Activated CD8-positive, alpha-beta memory T cell treated with anti-CD3 and anti-CD28 coated beads, Interleukin-2, amount 50 U/mL, for 24 hours (primary cell): ENCODE results near the gene MGAT3.

Source experiments
- DNase-seq: peaks from one replicate; pipeline ENCODE4 v3.0.0-alpha.2; 2020; ENCODE audit errors: extremely low read depth

The MGAT3 gene

DNA sequence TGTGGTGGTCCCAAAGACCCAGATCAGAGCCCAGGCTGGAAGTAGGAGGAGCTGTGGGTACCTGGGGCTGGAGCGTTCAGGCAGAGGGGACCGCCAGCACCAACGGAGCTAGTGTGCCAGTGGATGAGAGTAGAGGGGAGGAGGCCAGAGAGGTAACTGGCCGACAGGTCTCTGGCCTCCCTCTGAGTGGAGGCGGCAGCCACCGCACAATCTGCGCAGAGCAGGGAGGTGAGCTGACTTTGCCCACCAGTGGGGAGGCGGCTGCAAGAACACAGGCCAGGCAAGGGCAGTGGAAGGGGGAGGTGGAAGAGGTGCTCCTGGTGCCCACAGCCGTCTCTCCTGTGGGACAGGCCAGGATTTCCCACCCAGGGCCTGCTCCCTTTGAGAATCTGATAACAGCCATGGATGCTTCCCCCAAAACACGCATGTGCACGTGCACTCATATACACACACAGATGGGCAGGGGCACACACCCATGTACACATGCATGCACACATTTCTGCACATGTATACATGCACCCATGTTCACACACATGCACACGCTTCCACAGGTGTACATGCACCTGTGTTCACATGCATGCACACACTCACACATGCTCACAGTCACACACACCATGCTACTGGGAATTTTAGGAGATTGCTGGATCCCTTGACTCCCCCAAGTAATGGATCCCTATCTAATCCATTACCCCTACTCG is 6.4 kb upstream of the MGAT3 start:
- DNase-seq: no peak

DNA sequence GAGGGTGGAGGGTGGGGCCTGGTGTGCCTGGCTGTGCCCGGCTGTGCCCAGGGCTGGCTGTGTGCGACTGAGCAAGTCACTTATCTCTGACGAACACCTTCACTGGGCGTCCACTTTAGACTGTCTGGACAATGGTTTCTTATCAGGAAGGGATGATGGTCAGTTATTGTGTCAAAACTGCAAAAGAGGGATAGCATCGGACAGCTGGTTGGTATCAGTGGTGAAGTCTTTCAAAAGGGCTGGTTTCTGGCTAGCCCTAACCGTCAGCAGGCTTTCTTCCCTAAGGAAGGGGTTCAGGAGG is 4.1 kb upstream of the MGAT3 start:
- no peak for DNase-seq

GRCh38 chr22:39453765-39454378 is 2.9 kb upstream of the MGAT3 start:
- no peak for DNase-seq

DNA sequence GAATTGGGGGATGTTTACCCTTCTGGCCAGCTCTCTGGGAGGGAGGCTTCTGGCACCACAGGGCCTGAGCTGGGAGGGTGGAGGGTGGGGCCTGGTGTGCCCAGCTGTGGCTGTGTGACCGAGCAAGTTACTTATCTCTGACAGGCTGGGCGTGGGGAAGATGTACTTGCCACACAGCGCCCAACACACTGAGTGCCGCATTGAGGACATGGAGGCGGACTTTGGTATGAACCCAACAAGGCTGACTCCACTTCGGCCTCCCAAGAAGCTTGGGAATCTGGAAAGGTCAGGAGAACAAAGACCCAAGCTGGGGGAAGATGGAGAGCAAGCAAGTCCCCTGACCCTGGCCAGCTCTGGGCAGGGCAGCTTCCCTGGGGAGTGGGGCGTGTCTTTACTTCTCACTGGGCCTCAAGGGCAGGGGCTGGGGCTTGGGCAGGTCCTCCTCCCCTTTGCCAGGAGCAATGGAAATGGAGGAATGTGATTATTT is 2.4 kb upstream of the MGAT3 start:
- DNase-seq: no peak

DNA sequence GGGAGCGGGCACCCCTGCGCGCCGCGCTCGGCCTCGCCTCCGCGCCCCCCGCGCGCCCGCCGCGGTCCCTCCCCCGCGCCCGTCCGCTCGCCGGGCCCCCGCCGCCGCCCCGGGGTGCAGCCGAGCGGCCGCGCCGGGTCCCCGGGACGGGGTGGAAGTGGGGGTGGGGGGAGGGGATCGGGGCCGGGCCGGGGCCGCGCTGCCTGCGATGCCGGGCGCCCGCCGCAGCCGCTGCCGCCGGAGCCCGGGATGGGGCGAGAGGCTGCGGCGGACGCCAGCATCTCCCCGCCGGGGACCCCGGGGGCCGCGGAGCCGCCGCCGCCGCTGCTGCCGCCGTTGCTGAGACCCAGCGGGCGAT is 365 bp downstream of the MGAT3 start:
- no peak for DNase-seq

GRCh38 chr22:39457556-39458443 is 988 bp downstream of the MGAT3 start:
- no peak for DNase-seq

- no peak for DNase-seq
These were observed 1.8 kb downstream of the MGAT3 start for GRCh38 chr22:39458444-39459083.

DNA sequence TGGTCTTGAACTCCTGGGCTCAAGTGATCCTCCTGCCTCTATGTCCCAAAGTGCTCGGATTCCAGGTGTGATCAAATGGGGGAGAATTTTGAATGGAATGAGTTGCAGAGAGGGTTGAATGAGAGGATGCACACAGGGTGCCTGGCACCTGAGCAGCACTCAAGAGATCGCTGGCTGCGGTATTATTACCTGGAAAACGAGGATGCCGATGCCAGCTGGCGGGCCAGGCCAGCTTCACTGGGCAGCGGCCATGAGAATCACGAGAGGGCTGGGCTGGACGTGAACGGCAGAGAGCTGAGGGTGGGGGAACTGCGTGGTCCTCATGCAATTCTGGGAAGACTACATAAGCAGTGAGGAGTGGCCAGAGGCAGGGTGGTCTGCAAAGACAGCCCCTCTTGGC is 2.9 kb downstream of the MGAT3 start:
- no peak for DNase-seq

DNA sequence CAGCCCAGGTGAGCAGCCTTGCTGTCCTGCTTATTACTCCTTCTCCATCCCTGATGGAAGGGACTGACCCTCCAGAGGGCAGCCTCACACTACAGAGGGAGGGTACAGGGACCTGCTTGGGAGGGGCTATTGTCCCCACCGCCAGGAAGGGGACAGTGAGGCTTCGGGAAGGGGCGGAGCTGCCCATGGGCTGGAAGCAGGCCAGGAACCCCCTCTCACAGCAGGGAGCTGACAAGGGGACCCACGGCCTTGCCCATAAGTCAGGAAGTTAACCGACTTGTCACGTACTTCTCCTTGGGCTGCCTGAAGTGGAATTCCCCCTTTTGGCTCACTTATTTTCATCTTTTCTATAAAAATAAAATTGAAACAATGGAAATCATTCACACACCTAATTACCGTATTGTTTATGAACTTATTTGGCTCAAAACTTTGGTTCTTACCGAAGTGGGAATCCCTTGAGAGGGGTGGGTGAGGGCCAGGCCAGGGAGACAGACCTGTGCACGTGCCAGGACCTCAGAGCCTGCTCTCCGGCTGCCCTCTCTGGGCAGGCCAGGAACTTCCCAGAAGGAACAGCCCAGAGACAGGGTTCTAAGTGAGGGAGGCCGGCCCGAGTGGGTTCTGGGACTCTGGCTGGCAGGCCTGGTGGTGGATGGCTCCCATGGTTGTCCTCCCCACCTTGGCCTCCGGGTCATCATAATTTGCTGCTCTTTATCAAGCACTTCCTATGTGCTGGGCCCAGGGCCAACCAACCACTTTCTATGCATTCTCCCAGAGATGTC is 5.8 kb downstream of the MGAT3 start:
- DNase-seq: no peak

DNA sequence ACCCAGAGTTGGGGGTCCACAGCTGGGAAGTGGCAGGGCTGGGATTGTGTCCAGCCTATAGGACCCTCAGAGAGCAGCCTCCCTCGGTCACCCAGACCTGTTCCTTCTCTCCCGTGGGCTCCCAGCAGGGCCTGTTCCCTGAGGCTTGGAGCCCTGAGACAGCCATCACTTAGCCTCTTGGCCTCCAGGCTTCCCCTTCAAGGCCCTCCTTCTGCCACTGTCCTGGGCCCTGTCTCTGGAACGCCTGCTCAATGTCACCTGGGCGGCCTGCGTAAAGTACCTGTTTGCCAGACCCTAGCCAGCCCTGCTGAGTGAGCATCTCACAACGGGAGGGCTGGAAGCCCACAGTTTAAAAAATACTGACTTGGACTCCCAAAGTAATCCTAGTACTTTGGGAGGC is 6.5 kb downstream of the MGAT3 start:
- no peak for DNase-seq

DNA sequence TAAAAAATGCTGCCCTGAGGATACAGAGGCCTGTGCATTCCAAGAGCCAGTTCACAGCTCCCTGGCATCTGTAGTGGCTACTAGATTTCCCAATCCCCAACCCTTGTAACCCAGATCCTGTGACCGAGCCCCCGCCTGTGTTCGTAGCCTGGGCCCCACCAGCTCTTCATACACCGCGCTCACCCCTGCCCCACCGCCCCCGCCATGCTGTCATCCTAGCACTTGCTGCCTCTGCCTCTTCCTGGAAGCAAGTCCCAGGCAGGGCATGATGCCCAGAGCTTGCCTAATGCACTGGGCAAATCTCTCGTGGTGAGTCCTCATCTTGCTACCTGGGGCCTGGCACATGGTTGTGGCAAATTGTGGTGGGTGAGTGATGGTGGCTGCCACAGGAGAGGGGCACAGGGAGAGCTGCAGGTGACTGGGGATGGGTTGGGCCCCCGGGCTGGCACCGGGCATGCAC is 7.1 kb downstream of the MGAT3 start:
- DNase-seq: no peak

DNA sequence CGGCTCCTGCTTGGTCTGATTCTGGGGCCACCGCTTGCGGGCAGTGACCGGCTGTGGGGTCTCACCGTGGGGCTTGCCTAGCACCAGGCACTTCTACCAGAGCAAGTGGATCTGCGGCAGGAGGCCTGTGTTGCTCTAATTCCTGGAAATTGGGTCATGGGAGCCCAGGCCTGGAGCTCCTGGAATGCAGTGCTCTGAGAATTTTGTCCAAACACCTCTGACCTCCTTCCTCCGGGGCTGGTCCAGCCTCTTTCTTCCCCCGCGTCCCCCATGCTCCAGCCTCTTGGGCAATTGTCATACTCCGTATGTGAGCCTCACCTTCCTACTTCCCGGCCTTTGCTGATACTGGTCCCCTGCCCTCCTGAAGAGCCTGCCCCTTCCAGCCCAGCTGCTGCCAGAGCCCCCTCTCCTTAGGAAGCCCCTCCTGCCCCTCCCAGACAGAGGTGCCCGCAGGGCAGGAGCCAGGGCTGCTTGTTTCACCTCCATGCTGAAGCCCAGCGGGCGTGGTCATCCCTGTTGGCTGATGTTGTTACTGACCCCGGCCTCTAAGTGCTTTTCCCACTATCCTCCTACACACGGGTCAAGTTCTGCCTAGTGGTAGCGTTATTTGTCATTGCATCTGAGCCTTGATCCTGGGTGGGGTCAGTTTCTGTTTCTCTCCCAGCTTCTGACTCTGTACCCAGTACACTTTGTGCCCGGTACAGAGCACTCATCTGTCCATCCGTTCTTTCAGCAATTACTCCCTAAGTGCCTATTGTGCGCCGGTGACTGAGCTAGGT is 9.6 kb downstream of the MGAT3 start:
- DNase-seq: no peak

DNA sequence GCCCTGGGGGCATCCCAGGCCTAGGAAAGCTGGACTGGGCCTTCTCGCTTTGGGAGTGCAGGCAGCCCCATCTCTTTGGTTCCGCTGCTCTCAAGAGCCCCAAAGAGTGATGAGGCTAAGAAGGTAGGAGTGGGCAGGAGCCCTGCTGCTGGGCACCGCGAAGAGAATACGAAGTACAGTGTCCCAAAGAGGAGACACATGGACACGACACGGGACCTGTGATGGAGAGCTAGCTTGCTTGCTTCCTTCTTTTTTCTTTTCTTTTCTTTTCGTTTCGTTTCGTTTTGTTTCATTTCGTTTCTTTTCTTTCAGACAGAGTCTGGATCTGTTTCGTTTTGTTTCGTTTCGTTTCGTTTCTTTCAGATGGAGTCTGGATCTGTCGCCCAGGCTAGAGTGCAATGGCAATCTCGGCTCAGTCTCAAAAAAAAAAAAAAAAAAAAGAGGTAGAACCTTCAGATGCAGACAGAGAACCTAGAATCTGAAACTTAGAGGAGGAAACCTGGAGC is 10.6 kb downstream of the MGAT3 start:
- no peak for DNase-seq

- no peak for DNase-seq
These were observed 11.9 kb downstream of the MGAT3 start for GRCh38 chr22:39468487-39469325.

GRCh38 chr22:39469326-39469680 is 12.5 kb downstream of the MGAT3 start:
- no peak for DNase-seq

DNA sequence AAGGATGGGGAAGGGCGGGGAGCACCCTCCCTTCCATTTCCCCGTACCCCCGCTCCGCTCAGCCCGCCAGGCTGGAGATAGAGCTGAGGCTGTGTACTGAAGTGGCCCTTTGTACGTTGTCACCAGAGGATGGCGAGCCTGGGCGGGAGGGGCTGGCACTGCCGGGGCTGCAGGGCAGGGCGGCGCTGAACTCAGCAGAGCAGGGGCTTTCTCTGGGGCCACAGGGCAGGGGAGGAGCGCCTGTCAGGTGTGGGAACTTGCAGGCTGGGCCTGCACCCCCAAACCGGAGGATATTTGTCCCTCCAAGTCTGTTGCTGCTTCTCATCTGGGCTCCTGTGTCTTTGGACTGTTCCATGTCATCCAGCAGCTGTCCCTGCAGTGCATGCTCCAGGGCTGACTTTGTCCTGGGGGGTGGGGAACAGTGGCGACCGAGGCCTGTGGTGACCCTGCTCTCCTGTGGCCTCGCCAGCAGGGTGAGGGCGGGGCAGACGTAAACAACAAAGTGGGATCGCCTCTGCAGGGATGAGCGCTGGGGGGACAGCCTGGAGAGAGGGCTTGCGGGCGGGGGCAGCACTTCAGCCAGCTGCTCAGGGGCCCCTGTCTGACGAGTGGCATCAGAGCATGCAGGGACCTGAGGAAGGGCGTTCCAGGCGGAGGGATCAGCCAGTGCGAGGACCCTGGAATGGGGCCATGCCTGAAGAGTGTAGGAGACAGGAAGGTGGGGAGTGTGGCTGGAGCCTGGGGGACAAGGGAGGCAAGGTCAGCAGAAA is 13.1 kb downstream of the MGAT3 start:
- DNase-seq: no peak

DNA sequence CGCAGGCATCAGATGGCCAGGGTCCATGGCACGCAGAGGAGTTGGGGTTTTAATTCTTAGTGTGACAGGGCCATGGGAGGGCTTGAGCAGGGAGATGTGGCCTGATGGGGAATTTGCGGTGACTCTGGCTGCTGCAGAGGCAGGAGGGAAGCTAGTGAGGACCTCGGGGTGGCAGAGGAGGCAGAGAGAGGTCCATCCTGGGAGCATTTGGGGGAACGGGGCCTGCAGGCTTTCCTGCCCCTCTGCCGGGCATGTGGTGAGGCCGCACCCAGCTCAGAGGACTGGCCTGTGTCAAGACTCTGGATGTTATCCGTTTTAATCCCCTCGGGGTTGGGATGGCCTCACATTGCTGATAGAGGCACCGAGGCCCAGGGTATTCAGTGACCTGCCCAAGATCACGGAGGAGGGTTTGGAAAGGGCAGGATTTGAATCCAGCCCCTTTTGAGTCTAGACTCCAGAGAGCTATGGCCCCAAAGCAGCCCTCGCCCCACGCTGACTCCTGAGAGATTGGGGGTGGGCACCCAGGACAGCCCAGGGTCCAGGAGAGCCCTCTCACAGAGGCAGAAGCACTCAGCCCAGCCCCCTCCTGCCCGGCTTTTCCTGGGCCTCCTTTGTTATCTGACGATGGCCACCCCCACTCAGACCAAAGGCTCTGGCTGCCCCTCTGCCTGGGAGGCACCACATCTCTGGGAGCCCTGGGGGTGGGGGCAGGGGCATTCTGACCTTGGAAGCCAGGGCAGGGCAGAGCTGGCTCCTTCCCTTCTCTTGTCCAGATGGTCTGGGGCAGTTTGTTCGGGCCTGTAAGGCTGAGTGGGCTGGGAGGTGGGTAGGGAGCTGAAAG is 13.9 kb downstream of the MGAT3 start:
- no peak for DNase-seq
